Activated CD4-positive, alpha-beta T cell treated with anti-CD3 and anti-CD28 coated beads for 36 hours (primary cell): Measurements from ENCODE around the gene RINL. TPM values are rescaled to one million over a fixed set of nuclear protein-coding genes. Genes with fewer than 3 reads are reported as not detected.

Experiments
- ATAC-seq: fragments of 200-7000 bp; cut with Tn5 transposase; one replicate; pipeline ENCODE4 v1.10.0; 2021; ENCODE audit warnings: mild to moderate bottlenecking, moderate library complexity
- CTCF ChIA-PET: fragments of 350-600 bp; sonication (Branson Sonifier 250); formaldehyde crosslinking; loops from one replicate; lab custom pipeline; 2021; ENCODE audit warnings: antibody characterized with exemption; lab: Charles Lee
- POLR2A ChIA-PET: fragments of 350-600 bp; sonication (Branson Sonifier 250); formaldehyde crosslinking; loops from one replicate; lab custom pipeline; 2021; ENCODE audit warnings: antibody characterized with exemption, inconsistent platforms; lab: Charles Lee
- DNase-seq: peaks from one replicate; pipeline ENCODE4 v3.0.0-alpha.2; 2020
- H3K27ac Mint-ChIP-seq: one replicate; pipeline ENCODE4 v1.8.0; 2021; ENCODE audit warnings: mixed read lengths
- H3K27me3 Mint-ChIP-seq: one replicate; pipeline ENCODE4 v1.8.0; 2021; ENCODE audit warnings: mixed read lengths
- H3K36me3 Mint-ChIP-seq: one replicate; pipeline ENCODE4 v1.8.0; 2021; ENCODE audit warnings: low read depth, mixed read lengths
- H3K4me1 Mint-ChIP-seq: one replicate; pipeline ENCODE4 v1.8.0; 2021; ENCODE audit warnings: mixed read lengths
- H3K4me3 Mint-ChIP-seq: one replicate; pipeline ENCODE4 v1.8.0; 2021; ENCODE audit warnings: mild to moderate bottlenecking, moderate library complexity, mixed read lengths
- H3K9me3 Mint-ChIP-seq: one replicate; pipeline ENCODE4 v1.8.0; 2021; ENCODE audit warnings: low read depth, mixed read lengths
- intact Hi-C, 2 experiments: fragments of 100-400 bp; cut with DNase I in 1 of 2; cut with micrococcal nuclease in 1 of 2; formaldehyde crosslinking; loops; one replicate each; pipeline versions ENCODE4 v1.14.2 to v1.15.1; 2022 to 2024; cut with DNase I, micrococcal nuclease
- total RNA-seq, 2 experiments: library from RNA; stranded (reverse); gene quantifications; one replicate each; pipeline ENCODE4 v1.2.3, GENCODE V29; 2021

Gene RINL
- total RNA-seq, 2 experiments from 2014 or later, result 85.8 to 90.3 TPM

GRCh38 chr19:38901683-38902082, 23.6 kb upstream of the RINL start:
- ATAC-seq (no peak), DNase-seq (no peak)
- Mint-ChIP-seq H3K27me3 (no peaks in the 10 kb centered on the region), H3K36me3 (peaks cover 28% of the 10 kb centered on the region), H3K9me3 (no peaks in the 10 kb centered on the region), H3K4me1 (peaks cover 40% of the 10 kb centered on the region), H3K4me3 (peak overlapping the region; percentile 88), H3K27ac (no peak overlapping the region)
- ChIA-PET CTCF (interaction anchor here (1.0 to 2.4 kb wide), 2 partner anchors 29 to 32 kb away, joined by 3 to 23 read pairs; partner anchors contain the start of genes MRPS12 and SARS2), POLR2A (no interaction called here)
- intact Hi-C loops, result no loop called here

GRCh38 chr19:38900743-38901190, 22.7 kb upstream of the RINL start:
- no peaks in the 10 kb centered on the region for H3K9me3 Mint-ChIP-seq
- H3K4me3 Mint-ChIP-seq, result peak overlapping the region; percentile 88
- DNase-seq (no peak), ATAC-seq (no peak)
- intact Hi-C loops, result no loop called here
- peaks cover 40% of the 10 kb centered on the region for H3K4me1 Mint-ChIP-seq
- peak overlapping the region; percentile 27 for H3K27ac Mint-ChIP-seq
- peaks cover 28% of the 10 kb centered on the region for H3K36me3 Mint-ChIP-seq
- no peaks in the 10 kb centered on the region for H3K27me3 Mint-ChIP-seq
- CTCF ChIA-PET, result interaction anchor here (0.6 to 2.4 kb wide), 7 partner anchors 13 to 409 kb away, joined by 3 to 23 read pairs (median 3); partner anchors contain the start of genes MRPS12 and SARS2
- POLR2A ChIA-PET, result interaction anchor here (0.6 to 1.8 kb wide), 4 partner anchors 30 to 152 kb away, joined by 3 to 13 read pairs (median 8); partner anchors contain the start of genes MRPS12 and SARS2

- ATAC-seq, result no peak
Measured at GRCh38 chr19:38900202-38900629, 22.1 kb upstream of the RINL start.

GRCh38 chr19:38899447-38900201, 21.5 kb upstream of the RINL start, which contains the start of the genes NFKBIB and SIRT2:
TSS of gene NFKBIB (plus strand) at chr19:38899969. CDS start at chr19:38900033, 64 bp downstream.
TSS of gene SIRT2 (minus strand) at chr19:38899618. CDS start at chr19:38899521, 97 bp downstream.
- intact Hi-C loops, result loop anchor here (1.0 kb wide), 13 partner anchors 21 to 563 kb away; partner anchors contain the start of genes ECH1 (in 2 of the 2), MRPS12 (in 2 of the 2), SARS2 (in 2 of the 2) and ACTN4 (in 1 of the 2)
- peak; percentile 93 for ATAC-seq
- ChIA-PET CTCF (interaction anchor here (0.5 to 2.4 kb wide), 8 partner anchors 12 to 1906 kb away, joined by 3 to 23 read pairs (median 3); partner anchors contain the start of genes MRPS12 and SARS2), POLR2A (interaction anchor here (0.6 to 1.8 kb wide), 6 partner anchors 31 to 850 kb away, joined by 3 to 13 read pairs (median 4); partner anchors contain the start of genes MRPS12, RPS16 and SARS2)
- H3K4me3 Mint-ChIP-seq, result peak within 1 kb of the TSS; percentile 88
- H3K27me3 Mint-ChIP-seq, result no peaks in the 10 kb centered on the region
- peak; percentile 100 for DNase-seq
- H3K9me3 Mint-ChIP-seq, result no peaks in the 10 kb centered on the region
- H3K36me3 Mint-ChIP-seq, result peaks cover 20% of the 10 kb centered on the region
- peak within 1 kb of the TSS; percentile 91 for H3K27ac Mint-ChIP-seq
- H3K4me1 Mint-ChIP-seq, result peaks cover 40% of the 10 kb centered on the region

More at GRCh38 chr19:38900202-38900629, 22.1 kb upstream of the RINL start:
- no peak for DNase-seq
- peaks cover 40% of the 10 kb centered on the region for H3K4me1 Mint-ChIP-seq
- H3K27me3 Mint-ChIP-seq, result no peaks in the 10 kb centered on the region
- no peaks in the 10 kb centered on the region for H3K9me3 Mint-ChIP-seq
- H3K36me3 Mint-ChIP-seq, result peaks cover 24% of the 10 kb centered on the region
- ChIA-PET POLR2A (interaction anchor here (0.6 to 1.8 kb wide), 7 partner anchors 31 to 851 kb away, joined by 3 to 13 read pairs (median 4); partner anchors contain the start of genes MRPS12, RPS16 and SARS2), CTCF (interaction anchor here (0.6 to 2.4 kb wide), 8 partner anchors 12 to 1905 kb away, joined by 3 to 23 read pairs (median 3); partner anchors contain the start of genes MRPS12 and SARS2)
- H3K27ac Mint-ChIP-seq, result peak overlapping the region; percentile 86
- intact Hi-C loops, result no loop called here
- peak overlapping the region; percentile 88 for H3K4me3 Mint-ChIP-seq

- no peaks in the 10 kb centered on the region for H3K27me3 Mint-ChIP-seq
- DNase-seq, result no peak
- peaks cover 35% of the 10 kb centered on the region for H3K4me1 Mint-ChIP-seq
- intact Hi-C loops, result loop anchor here (1.0 kb wide), 13 partner anchors 21 to 563 kb away; partner anchors contain the start of genes ECH1 (in 2 of the 2), MRPS12 (in 2 of the 2), SARS2 (in 2 of the 2) and ACTN4 (in 1 of the 2)
- ChIA-PET POLR2A (no interaction called here), CTCF (interaction anchor here (3.2 kb wide), 1 partner anchor 11 kb away, joined by 12 read pairs; no protein-coding TSS in a partner anchor)
- H3K4me3 Mint-ChIP-seq, result peak overlapping the region; percentile 88
- H3K27ac Mint-ChIP-seq, result peak overlapping the region; percentile 91
- no peak for ATAC-seq
- H3K36me3 Mint-ChIP-seq, result peaks cover 13% of the 10 kb centered on the region
- H3K9me3 Mint-ChIP-seq, result no peaks in the 10 kb centered on the region
Measured at GRCh38 chr19:38898788-38899446, 20.8 kb upstream of the RINL start.

GRCh38 chr19:38894968-38895367, 16.9 kb upstream of the RINL start:
- DNase-seq, result no peak
- no peaks in the 10 kb centered on the region for H3K27me3 Mint-ChIP-seq
- ChIA-PET POLR2A (no interaction called here), CTCF (interaction anchor here (0.6 kb wide), 1 partner anchor 261 kb away, joined by 3 read pairs; no protein-coding TSS in a partner anchor)
- H3K4me3 Mint-ChIP-seq, result no peak overlapping the region
- peaks cover 16% of the 10 kb centered on the region for H3K4me1 Mint-ChIP-seq
- ATAC-seq, result no peak
- H3K36me3 Mint-ChIP-seq, result peaks cover 3% of the 10 kb centered on the region
- intact Hi-C loops, result no loop called here
- H3K9me3 Mint-ChIP-seq, result no peaks in the 10 kb centered on the region
- no peak overlapping the region for H3K27ac Mint-ChIP-seq

GRCh38 chr19:38893341-38893771, 15.3 kb upstream of the RINL start:
- ATAC-seq (no peak), DNase-seq (no peak)
- POLR2A ChIA-PET, result no interaction called here
- Mint-ChIP-seq H3K27me3 (no peaks in the 10 kb centered on the region), H3K36me3 (peaks cover 3% of the 10 kb centered on the region), H3K4me3 (no peak overlapping the region), H3K9me3 (no peaks in the 10 kb centered on the region), H3K4me1 (peaks cover 8% of the 10 kb centered on the region), H3K27ac (no peak overlapping the region)
- CTCF ChIA-PET, result interaction anchor here (0.7 kb wide), 1 partner anchor 475 kb away, joined by 3 read pairs; no protein-coding TSS in a partner anchor
- intact Hi-C loops, result no loop called here

- intact Hi-C loops, result no loop called here
- Mint-ChIP-seq H3K27me3 (no peaks in the 10 kb centered on the region), H3K27ac (no peak overlapping the region), H3K4me1 (peaks cover 5% of the 10 kb centered on the region), H3K4me3 (no peak overlapping the region), H3K36me3 (peaks cover 3% of the 10 kb centered on the region), H3K9me3 (no peaks in the 10 kb centered on the region)
- no peak for ATAC-seq
- DNase-seq, result no peak
- POLR2A ChIA-PET, result no interaction called here
- CTCF ChIA-PET, result interaction anchor here (0.7 kb wide), 1 partner anchor 476 kb away, joined by 3 read pairs; no protein-coding TSS in a partner anchor
Measured at GRCh38 chr19:38892841-38893240, 14.8 kb upstream of the RINL start.

- H3K4me1 Mint-ChIP-seq, result no peaks in the 10 kb centered on the region
- H3K9me3 Mint-ChIP-seq, result no peaks in the 10 kb centered on the region
- H3K27me3 Mint-ChIP-seq, result no peaks in the 10 kb centered on the region
- peaks cover 3% of the 10 kb centered on the region for H3K36me3 Mint-ChIP-seq
- ChIA-PET POLR2A (no interaction called here), CTCF (interaction anchor here (0.6 kb wide), 1 partner anchor 244 kb away, joined by 3 read pairs; the partner anchor contains the start of gene ACTN4)
- no peak for DNase-seq
- no peak overlapping the region for H3K27ac Mint-ChIP-seq
- intact Hi-C loops, result no loop called here
- ATAC-seq, result no peak
- H3K4me3 Mint-ChIP-seq, result no peak overlapping the region
Measured at GRCh38 chr19:38891771-38892170, 13.7 kb upstream of the RINL start.

GRCh38 chr19:38890686-38891085, 12.6 kb upstream of the RINL start:
- Mint-ChIP-seq H3K4me3 (no peak overlapping the region), H3K9me3 (no peaks in the 10 kb centered on the region), H3K4me1 (no peaks in the 10 kb centered on the region), H3K27me3 (no peaks in the 10 kb centered on the region), H3K27ac (no peak overlapping the region), H3K36me3 (peaks cover 3% of the 10 kb centered on the region)
- ATAC-seq (no peak), DNase-seq (no peak)
- POLR2A ChIA-PET, result no interaction called here
- intact Hi-C loops, result no loop called here
- CTCF ChIA-PET, result interaction anchor here (0.6 kb wide), 1 partner anchor 160 kb away, joined by 4 read pairs; no protein-coding TSS in a partner anchor
